ENCODE data around the gene PDHX.

Gene PDHX

DNA sequence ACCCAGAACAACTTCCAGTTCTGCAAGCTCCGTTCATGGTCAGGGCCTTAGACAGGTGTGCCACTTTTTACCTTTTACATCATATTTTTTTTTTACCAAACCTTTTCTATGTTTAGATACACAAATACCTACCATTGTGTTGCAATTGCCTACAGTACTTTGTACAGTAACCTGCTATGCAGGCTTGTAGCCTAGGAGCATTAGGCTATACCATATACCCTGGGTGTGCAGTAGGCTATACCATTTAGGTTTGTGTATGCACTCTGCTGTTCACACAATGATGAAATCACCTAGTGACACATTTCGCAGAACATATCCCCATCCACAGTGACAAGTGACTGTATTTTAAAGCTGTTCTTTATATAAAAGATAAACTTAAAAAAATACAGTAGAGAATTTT lies 29.8 kb upstream of the PDHX start:
- Histone ChIP-seq H3K9me3 (ENCODE audit: insufficient read depth, low read depth, low read length) (no peaks in the 10 kb centered on the region), H2AFZ (ENCODE audit: low read length) (no peak overlapping the region), H3K36me3 (ENCODE audit: insufficient read depth, low read length) (peaks cover 9% of the 10 kb centered on the region; the same call in 1 of the 2 replicates), H3F3A (ENCODE audit: low read depth) (no peaks in the 10 kb centered on the region), H3K9me2 (replicated peaks; ENCODE audit: low read depth, low read length) (no peaks in the 10 kb centered on the region), H3K9ac (ENCODE audit: low read depth, low read length, poor library complexity, severe bottlenecking) (no peak overlapping the region), H4K20me1 (ENCODE audit: insufficient read depth, low read length, poor library complexity, severe bottlenecking) (no peaks in the 10 kb centered on the region), H3K79me2 (ENCODE audit: insufficient read depth, low read length) (no peaks in the 10 kb centered on the region), H3K4me3 (ENCODE audit: low read length, poor library complexity, severe bottlenecking) (no peak overlapping the region), H3K4me2 (ENCODE audit: low read depth, low read length, poor library complexity, severe bottlenecking) (no peak overlapping the region), H3K4me1 (ENCODE audit: insufficient read depth, low read length, poor library complexity, severe bottlenecking) (no peaks in the 10 kb centered on the region), H3K27me3 (ENCODE audit: insufficient read depth, low read length, poor library complexity, severe bottlenecking) (no peaks in the 10 kb centered on the region)
- TF ChIP-seq, protein P1, sequence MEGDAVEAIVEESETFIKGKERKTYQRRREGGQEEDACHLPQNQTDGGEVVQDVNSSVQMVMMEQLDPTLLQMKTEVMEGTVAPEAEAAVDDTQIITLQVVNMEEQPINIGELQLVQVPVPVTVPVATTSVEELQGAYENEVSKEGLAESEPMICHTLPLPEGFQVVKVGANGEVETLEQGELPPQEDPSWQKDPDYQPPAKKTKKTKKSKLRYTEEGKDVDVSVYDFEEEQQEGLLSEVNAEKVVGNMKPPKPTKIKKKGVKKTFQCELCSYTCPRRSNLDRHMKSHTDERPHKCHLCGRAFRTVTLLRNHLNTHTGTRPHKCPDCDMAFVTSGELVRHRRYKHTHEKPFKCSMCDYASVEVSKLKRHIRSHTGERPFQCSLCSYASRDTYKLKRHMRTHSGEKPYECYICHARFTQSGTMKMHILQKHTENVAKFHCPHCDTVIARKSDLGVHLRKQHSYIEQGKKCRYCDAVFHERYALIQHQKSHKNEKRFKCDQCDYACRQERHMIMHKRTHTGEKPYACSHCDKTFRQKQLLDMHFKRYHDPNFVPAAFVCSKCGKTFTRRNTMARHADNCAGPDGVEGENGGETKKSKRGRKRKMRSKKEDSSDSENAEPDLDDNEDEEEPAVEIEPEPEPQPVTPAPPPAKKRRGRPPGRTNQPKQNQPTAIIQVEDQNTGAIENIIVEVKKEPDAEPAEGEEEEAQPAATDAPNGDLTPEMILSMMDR (conservative IDR thresholded peaks at IDR 0.05; ENCODE audit: low read length), result no peak
- no peak for TF ChIP-seq EZH2phosphoT487 (IDR thresholded peaks at IDR 0.05; ENCODE audit: borderline replicate concordance)

DNA sequence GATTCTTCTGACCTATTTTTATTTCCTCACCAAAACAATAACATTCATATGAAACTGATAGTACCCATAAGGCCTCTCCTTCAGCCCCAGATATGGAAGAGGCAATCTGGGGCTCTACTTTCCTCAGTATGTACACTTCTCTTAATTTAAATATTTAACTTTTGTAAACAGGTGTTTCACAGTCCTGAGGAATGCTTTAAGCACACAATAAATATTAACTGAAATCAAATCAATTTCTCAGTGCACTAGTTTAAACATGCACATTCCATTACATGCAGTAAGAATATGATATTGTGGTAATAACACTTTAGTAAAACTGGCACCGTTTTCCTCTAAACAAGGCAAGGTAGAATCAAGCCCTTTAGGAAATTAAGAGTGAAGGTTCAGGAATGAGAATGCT lies 29.2 kb upstream of the PDHX start:
- H2AFZ ChIP-seq (ENCODE audit: low read length), result no peak overlapping the region
- TF ChIP-seq, protein P1 (conservative IDR thresholded peaks at IDR 0.05; ENCODE audit: low read length), result no peak
- no peak for TF ChIP-seq EZH2phosphoT487 (IDR thresholded peaks at IDR 0.05; ENCODE audit: borderline replicate concordance)

DNA sequence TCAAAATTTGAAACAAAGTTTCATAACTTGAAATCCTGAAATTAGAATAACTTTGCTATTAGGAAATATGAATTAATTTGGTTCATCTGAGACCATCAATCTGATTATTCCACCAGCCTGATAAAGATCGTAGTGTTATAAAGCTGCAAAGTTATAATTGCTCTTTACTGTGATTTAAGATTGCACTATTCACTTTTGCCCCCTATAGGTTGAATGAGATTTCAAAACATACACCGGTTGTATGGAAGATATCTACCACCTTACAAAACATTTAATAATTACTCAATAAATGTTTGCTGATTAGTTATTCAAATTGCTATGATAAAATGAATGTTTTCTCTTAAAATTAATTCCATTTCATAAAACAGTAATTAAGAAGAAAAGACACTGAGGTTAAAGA lies 26.3 kb upstream of the PDHX start:
- no peak for TF ChIP-seq EZH2phosphoT487 (IDR thresholded peaks at IDR 0.05; ENCODE audit: borderline replicate concordance)
- TF ChIP-seq, protein P1 (conservative IDR thresholded peaks at IDR 0.05; ENCODE audit: low read length), result peak; percentile 62
- Histone ChIP-seq H3F3A (ENCODE audit: low read depth) (no peaks in the 10 kb centered on the region), H3K4me2 (ENCODE audit: low read depth, low read length, poor library complexity, severe bottlenecking) (no peak overlapping the region), H4K20me1 (ENCODE audit: insufficient read depth, low read length, poor library complexity, severe bottlenecking) (no peaks in the 10 kb centered on the region), H3K4me3 (ENCODE audit: low read length, poor library complexity, severe bottlenecking) (no peak overlapping the region), H3K9ac (ENCODE audit: low read depth, low read length, poor library complexity, severe bottlenecking) (no peak overlapping the region), H3K4me1 (ENCODE audit: insufficient read depth, low read length, poor library complexity, severe bottlenecking) (no peaks in the 10 kb centered on the region), H3K27me3 (ENCODE audit: insufficient read depth, low read length, poor library complexity, severe bottlenecking) (no peaks in the 10 kb centered on the region), H3K9me3 (ENCODE audit: insufficient read depth, low read depth, low read length) (no peaks in the 10 kb centered on the region), H3K79me2 (ENCODE audit: insufficient read depth, low read length) (no peaks in the 10 kb centered on the region), H2AFZ (ENCODE audit: low read length) (no peak overlapping the region), H3K9me2 (replicated peaks; ENCODE audit: low read depth, low read length) (no peaks in the 10 kb centered on the region), H3K36me3 (ENCODE audit: insufficient read depth, low read length) (peaks cover 5% of the 10 kb centered on the region; the same call in 1 of the 2 replicates)

More for the DNA sequence above, 29.2 kb upstream of the PDHX start:
- no peaks in the 10 kb centered on the region for H3K4me1 ChIP-seq (ENCODE audit: insufficient read depth, low read length, poor library complexity, severe bottlenecking)
- H3F3A ChIP-seq (ENCODE audit: low read depth), result no peaks in the 10 kb centered on the region
- no peaks in the 10 kb centered on the region for H3K27me3 ChIP-seq (ENCODE audit: insufficient read depth, low read length, poor library complexity, severe bottlenecking)
- peaks cover 5% of the 10 kb centered on the region; the same call in 1 of the 2 replicates for H3K36me3 ChIP-seq (ENCODE audit: insufficient read depth, low read length)
- H3K9ac ChIP-seq (ENCODE audit: low read depth, low read length, poor library complexity, severe bottlenecking), result no peak overlapping the region
- H3K4me2 ChIP-seq (ENCODE audit: low read depth, low read length, poor library complexity, severe bottlenecking), result no peak overlapping the region
- H3K4me3 ChIP-seq (ENCODE audit: low read length, poor library complexity, severe bottlenecking), result no peak overlapping the region
- H3K79me2 ChIP-seq (ENCODE audit: insufficient read depth, low read length), result no peaks in the 10 kb centered on the region
- no peaks in the 10 kb centered on the region for H4K20me1 ChIP-seq (ENCODE audit: insufficient read depth, low read length, poor library complexity, severe bottlenecking)
- H3K9me2 ChIP-seq (replicated peaks; ENCODE audit: low read depth, low read length), result no peaks in the 10 kb centered on the region
- H3K9me3 ChIP-seq (ENCODE audit: insufficient read depth, low read depth, low read length), result no peaks in the 10 kb centered on the region

All from Loucy (cell line).